SKM-1 treated with dmso at 0.1 percent for 144 hours (cell line): Measurements from ENCODE around the gene SQOR.

Experiments used
- DNase-seq: peaks from one replicate; lab custom pipeline; 2025; ENCODE audit not compliant: unreplicated experiment; lab: John Stamatoyannopoulos, UW

The SQOR gene

GRCh38 chr15:45634432-45635190 lies at the start of gene SQOR:
Gene SQOR (plus strand): TSS chr15:45635029. CDS start chr15:45658924, 23,895 bp downstream.
- peak; percentile 77 for DNase-seq

GRCh38 chr15:45585069-45585791 lies 49.6 kb upstream of the SQOR start:
- no peak for DNase-seq

- no peak for DNase-seq
These were observed 48.7 kb upstream of the SQOR start for GRCh38 chr15:45586125-45586524.

- no peak for DNase-seq
These were observed 48.2 kb upstream of the SQOR start for GRCh38 chr15:45586601-45587094.

GRCh38 chr15:45587095-45587862 lies 47.5 kb upstream of the SQOR start, which contains the start of gene BLOC1S6:
Gene BLOC1S6 (plus strand): TSS chr15:45587379. CDS start chr15:45587444, 65 bp downstream.
- peak; percentile 82 for DNase-seq

- DNase-seq, result no peak
These were observed 47.0 kb upstream of the SQOR start for GRCh38 chr15:45587863-45588170.

- no peak for DNase-seq
These were observed 46.5 kb upstream of the SQOR start for GRCh38 chr15:45588219-45588875.

GRCh38 chr15:45589256-45589655 lies 45.6 kb upstream of the SQOR start:
- no peak for DNase-seq

- no peak for DNase-seq
These were observed 40.5 kb upstream of the SQOR start for GRCh38 chr15:45594319-45594718.

GRCh38 chr15:45594835-45595530 lies 39.8 kb upstream of the SQOR start:
- DNase-seq, result no peak

- DNase-seq, result peak; percentile 5
These were observed 30.9 kb upstream of the SQOR start for GRCh38 chr15:45603881-45604280.

GRCh38 chr15:45604326-45604725 lies 30.5 kb upstream of the SQOR start:
- peak; percentile 69 for DNase-seq

GRCh38 chr15:45606413-45606812 lies 28.4 kb upstream of the SQOR start:
- DNase-seq, result no peak

GRCh38 chr15:45606841-45607240 lies 28.0 kb upstream of the SQOR start:
- no peak for DNase-seq

GRCh38 chr15:45611305-45611704 lies 23.5 kb upstream of the SQOR start:
- DNase-seq, result no peak

- no peak for DNase-seq
These were observed 21.9 kb upstream of the SQOR start for GRCh38 chr15:45612790-45613415.

- no peak for DNase-seq
These were observed 17.9 kb upstream of the SQOR start for GRCh38 chr15:45616901-45617323.

- DNase-seq, result no peak
These were observed 16.0 kb upstream of the SQOR start for GRCh38 chr15:45618813-45619212.

- DNase-seq, result no peak
These were observed 6.7 kb upstream of the SQOR start for GRCh38 chr15:45628136-45628535.
